CD14-positive monocyte (primary cell): ENCODE results near the gene CLIP4. TPM values are rescaled to one million over a fixed set of nuclear protein-coding genes. Genes with fewer than 3 reads are reported as not detected.
A peak's percentile ranks its signal among the peaks of the same experiment; 100 is the strongest.

Experiments
- DNase-seq, 3 donors: peaks; one replicate each; pipeline ENCODE4 v3.0.0-alpha.2; 2011 to 2022
- H2AFZ ChIP-seq: 2 replicates; pipeline ENCODE4 v1.6.0; 2012; ENCODE audit warnings: mild to moderate bottlenecking, low read depth, low read length, inconsistent platforms; ENCODE audit not compliant: insufficient read depth, poor library complexity, severe bottlenecking
- H3K27ac ChIP-seq, 2 donors: 1 replicate in 1 of 2; 2 replicates in 1 of 2; pipeline ENCODE4 v1.5.1; 2012 to 2013; ENCODE audit warnings: low read length in 2 of 2, control low read depth in 1 of 2, inconsistent platforms in 1 of 2, low read depth in 1 of 2, mild to moderate bottlenecking in 1 of 2
- H3K27me3 ChIP-seq, 2 donors: one replicate each; pipeline versions ENCODE4 v1.6.0 to v1.6.1; 2011 to 2013; ENCODE audit warnings: low read length in 2 of 2; ENCODE audit not compliant: control insufficient read depth in 2 of 2, insufficient read depth in 2 of 2
- H3K36me3 ChIP-seq, 2 donors: replicated peaks in 1 of 2; 1 replicate in 1 of 2; 2 replicates in 1 of 2; pipeline versions ENCODE4 v1.5.1 to v1.6.1; 2012 to 2013; ENCODE audit warnings: low read length in 2 of 2, control low read depth in 1 of 2, inconsistent platforms in 1 of 2, mild to moderate bottlenecking in 1 of 2; ENCODE audit not compliant: insufficient read depth in 2 of 2, control insufficient read depth in 1 of 2
- H3K4me1 ChIP-seq, 2 donors: 1 replicate in 1 of 2; 2 replicates in 1 of 2; pipeline versions ENCODE4 v1.5.1 to v1.6.1; 2012 to 2013; ENCODE audit warnings: low read length in 2 of 2, control low read depth in 1 of 2, inconsistent platforms in 1 of 2, mild to moderate bottlenecking in 1 of 2, moderate library complexity in 1 of 2; ENCODE audit not compliant: insufficient read depth in 2 of 2, control insufficient read depth in 1 of 2
- H3K4me2 ChIP-seq: replicated peaks from 2 replicates; pipeline ENCODE3; 2012; ENCODE audit warnings: low read length, moderate library complexity, mild to moderate bottlenecking; ENCODE audit not compliant: poor library complexity, severe bottlenecking; ENCODE audit errors: extremely low read depth
- H3K4me3 ChIP-seq, 3 experiments: fragments of 200-600 bp in 1 of 3; sonication (generic) in 1 of 3; replicated peaks in 1 of 3; 1 replicate in 2 of 3; 2 replicates in 1 of 3; pipeline ENCODE4 v1.5.1; 2011 to 2013; ENCODE audit warnings: low read length in 3 of 3, mild to moderate bottlenecking in 3 of 3, control low read depth in 2 of 3, low read depth in 2 of 3, inconsistent platforms in 1 of 3, moderate library complexity in 1 of 3
- H3K79me2 ChIP-seq: 2 replicates; pipeline ENCODE4 v1.6.0; 2012; ENCODE audit warnings: mild to moderate bottlenecking, control low read depth, inconsistent platforms, low read length, moderate library complexity; ENCODE audit not compliant: insufficient read depth
- H3K9ac ChIP-seq: 2 replicates; pipeline ENCODE4 v1.6.0; 2017; ENCODE audit warnings: low read length, mild to moderate bottlenecking; ENCODE audit not compliant: insufficient read depth, poor library complexity, severe bottlenecking
- H3K9me3 ChIP-seq, 2 donors: replicated peaks in 1 of 2; 1 replicate in 1 of 2; 2 replicates in 1 of 2; pipeline versions ENCODE4 v1.5.1 to v1.6.1; 2012 to 2013; ENCODE audit warnings: low read length in 2 of 2, control low read depth in 1 of 2; ENCODE audit not compliant: control insufficient read depth in 1 of 2, insufficient read depth in 1 of 2
- H4K20me1 ChIP-seq: 2 replicates; pipeline ENCODE4 v1.6.0; 2012; ENCODE audit warnings: mild to moderate bottlenecking, low read length, control low read depth, moderate library complexity; ENCODE audit not compliant: insufficient read depth
- H3K27ac Mint-ChIP-seq, 7 donors: one replicate each; pipeline ENCODE4 v1.8.0; 2020; ENCODE audit warnings: mild to moderate bottlenecking in 7 of 7, mixed read lengths in 7 of 7, moderate library complexity in 6 of 7, inconsistent platforms in 2 of 7
- H3K27me3 Mint-ChIP-seq, 3 donors: one replicate each; pipeline ENCODE4 v1.8.0; 2021 to 2022; ENCODE audit warnings: low read depth in 3 of 3, mild to moderate bottlenecking in 3 of 3, mixed read lengths in 3 of 3, moderate library complexity in 3 of 3, inconsistent platforms in 1 of 3
- H3K36me3 Mint-ChIP-seq, 2 donors: one replicate each; pipeline ENCODE4 v1.8.0; 2020; ENCODE audit warnings: mixed read lengths in 2 of 2, inconsistent platforms in 1 of 2, mild to moderate bottlenecking in 1 of 2
- H3K4me1 Mint-ChIP-seq: one replicate; pipeline ENCODE4 v1.8.0; 2020; ENCODE audit warnings: mild to moderate bottlenecking, mixed read lengths
- H3K4me3 Mint-ChIP-seq, 2 donors: one replicate each; pipeline ENCODE4 v1.8.0; 2020; ENCODE audit warnings: mild to moderate bottlenecking in 2 of 2, mixed read lengths in 2 of 2, moderate library complexity in 1 of 2
- H3K9me3 Mint-ChIP-seq, 7 donors: one replicate each; pipeline ENCODE4 v1.8.0; 2020 to 2022; ENCODE audit warnings: mixed read lengths in 7 of 7, mild to moderate bottlenecking in 6 of 7, moderate library complexity in 6 of 7, inconsistent platforms in 2 of 7
- CTCF ChIP-seq: fragments of 200-600 bp; IDR thresholded peaks from one replicate; pipeline ENCODE4 v1.8.0; 2022; ENCODE audit warnings: antibody characterized with exemption, mild to moderate bottlenecking
- WGBS: methylation state at CpG from one replicate; pipeline ENCODE4 v1.1.5; 2013; ENCODE audit warnings: missing lambda C conversion rate; ENCODE audit not compliant: insufficient coverage; 5-methylcytosine and 5-hydroxymethylcytosine counted together
- intact Hi-C, 2 donors: fragments of 100-400 bp; cut with micrococcal nuclease; formaldehyde crosslinking; loops; one replicate each; pipeline versions ENCODE4 v1.15.0 to v1.15.1; 2023
- polyA plus RNA-seq, 3 donors: library from polyadenylated mRNA; depleted of rRNA in 1 of 3; unstranded in 2 of 3; stranded (reverse) in 1 of 3; fragments of 300-500 nt in 2 of 3; fragments of >200 nt in 1 of 3; fragmentation: Illumina TruSeq in 2 of 3; gene quantifications; 1 replicate in 2 of 3; 2 replicates in 1 of 3; pipeline ENCODE4 v1.2.3, GENCODE V29; 2012 to 2021

The CLIP4 gene
- polyA plus RNA-seq, 3 donors: 19.6 to 29.8 (median 21.7) TPM

GRCh38 chr2:29071032-29071975 is 43.9 kb upstream of the CLIP4 start:
- WGBS: 90% methylated on average over 17 of the region's 19 CpGs
- intact Hi-C loops: no loop called here
- TF ChIP-seq CTCF: no peak

GRCh38 chr2:29072251-29072650 is 43.0 kb upstream of the CLIP4 start:
- no peaks in the 10 kb centered on the region for H3K9me3 Mint-ChIP-seq
- Histone ChIP-seq H3K79me2 (no peaks in the 10 kb centered on the region), H3K36me3 (no peaks in the 10 kb centered on the region), H3K27ac (no peak overlapping the region), H4K20me1 (no peaks in the 10 kb centered on the region), H3K4me2 (no peak overlapping the region), H3K9me3 (no peaks in the 10 kb centered on the region), H2AFZ (no peak overlapping the region), H3K27me3 (no peaks in the 10 kb centered on the region), H3K4me3 (no peak overlapping the region), H3K4me1 (peaks cover 3 to 5% of the 10 kb centered on the region in 2 donors), H3K9ac (no peak overlapping the region)
- no peak overlapping the region for H3K4me3 Mint-ChIP-seq
- H3K27me3 Mint-ChIP-seq: peaks cover 1 to 4% (median 2%) of the 10 kb centered on the region in 3 donors
- intact Hi-C loops: no loop called here
- TF ChIP-seq CTCF: no peak
- H3K27ac Mint-ChIP-seq: peak overlapping the region in 1 of 7 donors; percentile 5
- peaks cover 5% of the 10 kb centered on the region for H3K4me1 Mint-ChIP-seq
- 94% methylated on average over 6 of the region's 8 CpGs for WGBS
- no peaks in the 10 kb centered on the region for H3K36me3 Mint-ChIP-seq
- no peak for DNase-seq

More at GRCh38 chr2:29071032-29071975, 43.9 kb upstream of the CLIP4 start:
- Histone ChIP-seq H3K27me3 (no peaks in the 10 kb centered on the region), H3K9me3 (no peaks in the 10 kb centered on the region), H3K4me2 (no peak overlapping the region), H2AFZ (no peak overlapping the region), H3K27ac (no peak overlapping the region), H4K20me1 (no peaks in the 10 kb centered on the region), H3K9ac (no peak overlapping the region), H3K36me3 (no peaks in the 10 kb centered on the region), H3K4me3 (no peak overlapping the region), H3K4me1 (peaks cover 13 to 14% of the 10 kb centered on the region in 2 donors), H3K79me2 (no peaks in the 10 kb centered on the region)
- H3K27me3 Mint-ChIP-seq: peaks cover 1 to 4% (median 2%) of the 10 kb centered on the region in 3 donors
- H3K4me1 Mint-ChIP-seq: peaks cover 15% of the 10 kb centered on the region
- H3K4me3 Mint-ChIP-seq: no peak overlapping the region
- no peaks in the 10 kb centered on the region for H3K9me3 Mint-ChIP-seq
- no peak for DNase-seq
- H3K27ac Mint-ChIP-seq: no peak overlapping the region
- no peaks in the 10 kb centered on the region for H3K36me3 Mint-ChIP-seq
